Ureter (tissue), 1 donor: ENCODE results near the gene IL16. TPM values are rescaled to one million over a fixed set of nuclear protein-coding genes. Genes with fewer than 3 reads are reported as not detected.
"Not testable (repeated sequence)": the region's sequence is repeated elsewhere in the genome, so short reads cannot be mapped to it uniquely, and the experiment has no call there.

Experiments used
- DNase-seq: peaks from one replicate; pipeline ENCODE4 v3.0.0-alpha.2; 2020; ENCODE audit warnings: low spot score
- total RNA-seq: library from RNA; stranded (reverse); gene quantifications from one replicate; pipeline ENCODE4 v1.2.4, GENCODE V29; 2023
- donor health status: DM: yes; HTN: yes; CAD: no.

Gene IL16
- total RNA-seq: 18.5 TPM

- no peak for DNase-seq
Measured at GRCh38 chr15:81196576-81197254, at the start of gene IL16. TSS of gene IL16 (plus strand) at chr15:81196879. CDS start at chr15:81225400, 28,521 bp downstream.

GRCh38 chr15:81151389-81151788 is 45.3 kb upstream of the IL16 start:
- no peak for DNase-seq

GRCh38 chr15:81152339-81152738 is 44.3 kb upstream of the IL16 start:
- DNase-seq: no peak

GRCh38 chr15:81152799-81153198 is 43.9 kb upstream of the IL16 start:
- DNase-seq: no peak

GRCh38 chr15:81155375-81156218 is 41.1 kb upstream of the IL16 start:
- peak; percentile 68 for DNase-seq

- DNase-seq: no peak
Measured at GRCh38 chr15:81156324-81156723, 40.4 kb upstream of the IL16 start.

GRCh38 chr15:81157195-81157938 is 39.3 kb upstream of the IL16 start:
- no peak for DNase-seq

- no peak for DNase-seq
Measured at GRCh38 chr15:81157939-81158223, 38.8 kb upstream of the IL16 start.

GRCh38 chr15:81158561-81158960 is 38.1 kb upstream of the IL16 start:
- DNase-seq: not testable (repeated sequence)

GRCh38 chr15:81160312-81161159 is 36.1 kb upstream of the IL16 start:
- DNase-seq: peak; percentile 65

- no peak for DNase-seq
Measured at GRCh38 chr15:81161160-81161673, 35.5 kb upstream of the IL16 start.

- DNase-seq: no peak
Measured at GRCh38 chr15:81161851-81162250, 34.8 kb upstream of the IL16 start.

- DNase-seq: no peak
Measured at GRCh38 chr15:81163961-81164800, 32.5 kb upstream of the IL16 start.

GRCh38 chr15:81165535-81165934 is 31.1 kb upstream of the IL16 start:
- DNase-seq: no peak

GRCh38 chr15:81166636-81167305 is 29.9 kb upstream of the IL16 start:
- DNase-seq: no peak

GRCh38 chr15:81168131-81168526 is 28.6 kb upstream of the IL16 start:
- DNase-seq: no peak

- no peak for DNase-seq
Measured at GRCh38 chr15:81168644-81169043, 28.0 kb upstream of the IL16 start.

- DNase-seq: no peak
Measured at GRCh38 chr15:81170511-81170910, 26.2 kb upstream of the IL16 start.

- DNase-seq: no peak
Measured at GRCh38 chr15:81171286-81171685, 25.4 kb upstream of the IL16 start.
